NB4 (cell line): ENCODE results near the gene MAP2K3.

ENCODE experiments used
- MYC ChIP-seq: IDR thresholded peaks from 2 replicates; pipeline ENCODE4 v1.6.1; 2011; ENCODE audit warnings: low read depth, low read length
- POLR2A ChIP-seq: IDR thresholded peaks from 2 replicates; pipeline ENCODE4 v1.6.1; 2011; ENCODE audit warnings: mild to moderate bottlenecking; ENCODE audit not compliant: insufficient read length; ENCODE audit errors: extremely low read depth
- TF ChIP-seq, protein P1 (sequence below): IDR thresholded peaks from one replicate; pipeline ENCODE4 v1.5.1; 2012; ENCODE audit warnings: low read depth, low read length
- TF ChIP-seq, protein P2 (sequence below): IDR thresholded peaks from 2 replicates; pipeline ENCODE4 v1.6.1; 2011; ENCODE audit warnings: low read depth, low read length

DNA sequence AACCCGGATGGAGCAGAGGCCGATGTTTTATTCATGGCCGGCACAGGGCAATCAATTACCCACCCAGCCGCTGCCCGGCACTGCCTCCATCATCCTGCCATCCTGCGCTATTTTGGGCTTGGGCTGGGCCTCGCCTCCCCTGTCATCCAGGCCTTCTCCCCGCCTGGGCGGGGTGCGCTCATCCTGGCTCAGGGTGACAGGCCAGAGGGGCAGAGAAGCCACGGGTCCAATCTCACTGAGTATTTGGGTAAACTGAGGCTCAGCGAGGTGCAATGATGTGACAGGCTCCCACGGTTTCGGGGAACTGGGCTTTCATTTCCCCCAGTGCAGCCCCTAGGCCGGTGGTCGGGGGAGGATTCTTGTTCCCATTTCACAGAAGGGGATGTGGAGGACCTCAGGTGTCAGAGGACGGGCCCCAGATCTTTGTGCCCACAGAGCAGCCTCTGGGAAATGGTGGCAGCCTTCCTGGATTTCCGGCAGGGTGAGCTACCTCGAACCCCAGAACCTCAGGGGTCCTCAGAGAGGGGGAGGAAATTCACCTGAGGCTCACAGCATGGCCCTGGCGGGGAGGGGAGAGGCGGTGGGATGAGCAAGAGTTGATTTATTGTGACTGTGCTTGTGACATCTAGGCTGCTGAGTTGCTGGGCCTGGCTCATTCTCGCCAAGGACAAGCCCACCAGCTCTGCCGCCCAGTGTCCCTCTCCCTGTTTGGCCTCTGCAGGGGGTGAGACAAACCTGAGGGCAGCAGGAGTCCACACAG lies 67.9 kb downstream of the MAP2K3 start:
- TF ChIP-seq, protein P1, sequence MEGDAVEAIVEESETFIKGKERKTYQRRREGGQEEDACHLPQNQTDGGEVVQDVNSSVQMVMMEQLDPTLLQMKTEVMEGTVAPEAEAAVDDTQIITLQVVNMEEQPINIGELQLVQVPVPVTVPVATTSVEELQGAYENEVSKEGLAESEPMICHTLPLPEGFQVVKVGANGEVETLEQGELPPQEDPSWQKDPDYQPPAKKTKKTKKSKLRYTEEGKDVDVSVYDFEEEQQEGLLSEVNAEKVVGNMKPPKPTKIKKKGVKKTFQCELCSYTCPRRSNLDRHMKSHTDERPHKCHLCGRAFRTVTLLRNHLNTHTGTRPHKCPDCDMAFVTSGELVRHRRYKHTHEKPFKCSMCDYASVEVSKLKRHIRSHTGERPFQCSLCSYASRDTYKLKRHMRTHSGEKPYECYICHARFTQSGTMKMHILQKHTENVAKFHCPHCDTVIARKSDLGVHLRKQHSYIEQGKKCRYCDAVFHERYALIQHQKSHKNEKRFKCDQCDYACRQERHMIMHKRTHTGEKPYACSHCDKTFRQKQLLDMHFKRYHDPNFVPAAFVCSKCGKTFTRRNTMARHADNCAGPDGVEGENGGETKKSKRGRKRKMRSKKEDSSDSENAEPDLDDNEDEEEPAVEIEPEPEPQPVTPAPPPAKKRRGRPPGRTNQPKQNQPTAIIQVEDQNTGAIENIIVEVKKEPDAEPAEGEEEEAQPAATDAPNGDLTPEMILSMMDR = no peak
- TF ChIP-seq MYC (no peak), POLR2A (no peak)
- TF ChIP-seq, protein P2, sequence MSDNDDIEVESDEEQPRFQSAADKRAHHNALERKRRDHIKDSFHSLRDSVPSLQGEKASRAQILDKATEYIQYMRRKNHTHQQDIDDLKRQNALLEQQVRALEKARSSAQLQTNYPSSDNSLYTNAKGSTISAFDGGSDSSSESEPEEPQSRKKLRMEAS = no peak
